Measurements from ENCODE around the gene MAGEL2. TPM values are rescaled to one million over a fixed set of nuclear protein-coding genes. Genes with fewer than 3 reads are reported as not detected.

MAGEL2 gene
- total and polyA plus RNA-seq, 2 of the 4 experiments (the other 2 are of a cell fraction) = 0.18 to 0.29 TPM

DNA sequence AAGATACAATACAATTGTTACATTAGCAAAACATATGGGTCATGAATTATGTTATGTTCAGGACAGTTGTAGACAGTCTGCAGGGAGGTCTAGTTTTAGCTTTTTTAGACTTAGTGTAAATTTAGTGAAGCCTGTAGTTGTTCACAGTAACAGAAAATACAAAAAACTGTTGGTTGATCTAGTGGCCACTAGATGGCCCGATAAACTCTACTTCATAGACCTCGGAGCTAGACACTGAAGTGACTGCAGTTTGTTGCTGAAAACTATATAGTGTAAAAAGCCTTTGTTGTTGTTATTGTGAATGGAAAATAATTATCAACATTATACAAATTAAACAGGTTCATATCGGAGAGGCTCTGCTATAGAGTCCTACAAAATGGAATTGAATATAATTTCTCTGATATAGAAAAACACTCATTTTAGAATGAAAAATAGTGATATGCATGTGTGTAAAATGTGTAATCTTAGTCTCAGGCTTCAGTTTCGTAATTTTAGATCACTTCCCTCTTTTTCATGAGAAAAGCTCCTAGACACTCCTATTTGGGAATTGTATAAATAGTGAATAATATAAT lies 18.3 kb downstream of the MAGEL2 start:
- BruUV-seq (replicated peaks) = no TSS peak
- Histone ChIP-seq H3K14ac (replicated peaks; ENCODE audit: low read depth, low read length) (no peak overlapping the region), H2AK9ac (replicated peaks; ENCODE audit: low read depth, low read length, poor library complexity) (no peak overlapping the region), H3K36me3 (ENCODE audit: control insufficient read depth, insufficient read depth, low read length) (no peaks in the 10 kb centered on the region), H3K4me2 (ENCODE audit: low read depth, low read length) (no peak overlapping the region), H2BK120ac (ENCODE audit: low read depth, low read length) (no peak overlapping the region), H3K4me3 (ENCODE audit: insufficient read depth, low read depth, low read length) (no peak overlapping the region), H2AK5ac (ENCODE audit: low read depth, low read length) (no peak overlapping the region), H3K9me3 (ENCODE audit: control insufficient read depth, insufficient read depth, low read length) (peaks cover 4% of the 10 kb centered on the region; the same call in 1 of the 2 replicates), H4K5ac (ENCODE audit: low read depth, low read length) (no peak overlapping the region), H3K4me1 (ENCODE audit: control insufficient read depth, insufficient read depth, low read length) (no peaks in the 10 kb centered on the region), H3K79me1 (ENCODE audit: low read depth in 1 of 2, low read length in 2 of 2) (no peaks in the 10 kb centered on the region), H3K9ac (ENCODE audit: low read depth, low read length) (no peak overlapping the region), H3K18ac (ENCODE audit: low read depth, low read length) (no peak overlapping the region), H4K91ac (ENCODE audit: insufficient read depth, low read depth, low read length) (no peak overlapping the region), H2BK5ac (ENCODE audit: low read depth, low read length, poor library complexity, severe bottlenecking) (no peak overlapping the region), H3K9me1 (ENCODE audit: insufficient read depth, low read length) (no peaks in the 10 kb centered on the region), H3K27ac (ENCODE audit: insufficient read depth, low read length) (no peak overlapping the region), H3K27me3 (ENCODE audit: control insufficient read depth, insufficient read depth, low read length) (no peaks in the 10 kb centered on the region), H3K56ac (ENCODE audit: extremely low read depth, insufficient read depth, low read length) (no peak overlapping the region), H2BK20ac (ENCODE audit: low read depth, low read length) (no peak overlapping the region), H4K20me1 (ENCODE audit: insufficient read depth, low read length) (no peaks in the 10 kb centered on the region), H2AFZ (replicated peaks; ENCODE audit: low read length, poor library complexity) (no peak overlapping the region), H2BK15ac (ENCODE audit: low read depth, low read length) (no peak overlapping the region), H3K4ac (ENCODE audit: low read depth, low read length) (no peak overlapping the region), H4K8ac (ENCODE audit: low read depth in 2 of 2, low read length in 2 of 2) (no peak overlapping the region), H3K23ac (ENCODE audit: low read depth, low read length) (no peak overlapping the region)
- ATAC-seq (ENCODE audit: low read depth) = no peak
- no peak for DNase-seq
- TF ChIP-seq, protein P1, sequence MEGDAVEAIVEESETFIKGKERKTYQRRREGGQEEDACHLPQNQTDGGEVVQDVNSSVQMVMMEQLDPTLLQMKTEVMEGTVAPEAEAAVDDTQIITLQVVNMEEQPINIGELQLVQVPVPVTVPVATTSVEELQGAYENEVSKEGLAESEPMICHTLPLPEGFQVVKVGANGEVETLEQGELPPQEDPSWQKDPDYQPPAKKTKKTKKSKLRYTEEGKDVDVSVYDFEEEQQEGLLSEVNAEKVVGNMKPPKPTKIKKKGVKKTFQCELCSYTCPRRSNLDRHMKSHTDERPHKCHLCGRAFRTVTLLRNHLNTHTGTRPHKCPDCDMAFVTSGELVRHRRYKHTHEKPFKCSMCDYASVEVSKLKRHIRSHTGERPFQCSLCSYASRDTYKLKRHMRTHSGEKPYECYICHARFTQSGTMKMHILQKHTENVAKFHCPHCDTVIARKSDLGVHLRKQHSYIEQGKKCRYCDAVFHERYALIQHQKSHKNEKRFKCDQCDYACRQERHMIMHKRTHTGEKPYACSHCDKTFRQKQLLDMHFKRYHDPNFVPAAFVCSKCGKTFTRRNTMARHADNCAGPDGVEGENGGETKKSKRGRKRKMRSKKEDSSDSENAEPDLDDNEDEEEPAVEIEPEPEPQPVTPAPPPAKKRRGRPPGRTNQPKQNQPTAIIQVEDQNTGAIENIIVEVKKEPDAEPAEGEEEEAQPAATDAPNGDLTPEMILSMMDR (conservative IDR thresholded peaks at IDR 0.05; ENCODE audit: low read depth, low read length) = 0 out of 2 replicates have a peak, but pooled peaks have one; percentile 24
- TF ChIP-seq SMC3 (IDR thresholded peaks at IDR 0.05; ENCODE audit: low read depth, low read length) = no peak
- POLR2A ChIA-PET (ENCODE audit: unreplicated experiment) = no interaction called here
- intact Hi-C loops (cut with micrococcal nuclease) = no loop called here
- CTCF ChIA-PET = no interaction called here
- in situ Hi-C loops (cut with MboI; ENCODE audit: low sequenced_read_pairs) = no loop called here
- dilution Hi-C loops (cut with HindIII; ENCODE audit: low sequenced_read_pairs, unreplicated experiment) = no loop called here
- no CpG with 5 or more reads among the region's 4 CpGs for WGBS, 2 experiments (ENCODE audit: extremely low coverage in 2 of 2, insufficient read length in 1 of 2)
